MG63 (cell line): Measurements from ENCODE around the gene PNMA6A. TPM values are rescaled to one million over a fixed set of nuclear protein-coding genes. Genes with fewer than 3 reads are reported as not detected.

ENCODE experiments used
- total RNA-seq: library from RNA; depleted of rRNA; stranded (reverse); fragments of >200 nt; shearing (Covaris generic); gene quantifications from 2 replicates; pipeline ENCODE4 v1.2.3, GENCODE V29; 2014; ENCODE audit warnings: low replicate concordance; rRNA removed

Gene PNMA6A
- total RNA-seq, 1 experiment from 2014 or later = 1.0 TPM

Other genes starting within 250 kb of the PNMA6A start
- gene CETN2, start 241.7 kb upstream of the PNMA6A start, total RNA-seq = 45.3 and 73.4 TPM in 2 replicates
- gene NSDHL, start 241.4 kb upstream of the PNMA6A start, total RNA-seq = 32.3 and 40.9 TPM in 2 replicates
- 0.63 and 2.4 TPM in 2 replicates for gene ZNF185, start 174.4 kb upstream of the PNMA6A start, total RNA-seq
- not detected in 2 replicates for gene PNMA5, start 78.3 kb upstream of the PNMA6A start, total RNA-seq
- gene PNMA3, start 16.0 kb upstream of the PNMA6A start, total RNA-seq = 0.40 TPM in 1 of 2 replicates, not detected in the other
- gene MAGEA1, start 106.8 kb downstream of the PNMA6A start, total RNA-seq = not detected in 2 replicates
- not detected in 2 replicates for gene PNMA6F, start 249.3 kb downstream of the PNMA6A start, total RNA-seq